HepG2 (cell line): ENCODE results near the gene CYP26B1. TPM values are rescaled to one million over a fixed set of nuclear protein-coding genes. Genes with fewer than 3 reads are reported as not detected.

ENCODE experiments used
- ATAC-seq: fragments of 200-7000 bp; cut with Tn5 transposase; 3 replicates; pipeline ENCODE4 v1.9.1; 2020; ENCODE audit warnings: mild to moderate bottlenecking, moderate library complexity
- BruUV-seq: library from RNA; stranded (reverse); fragments of 400-500 nt; replicated peaks from 2 replicates; lab custom pipeline; 2021; lab: Mats Ljungman, UMichigan
- CTCF ChIA-PET: fragments of 300-600 bp; formaldehyde crosslinking; extraction: SDS; loops from one replicate; lab custom pipeline; 2021; ENCODE audit warnings: low total read pairs, inconsistent platforms, low intra/inter-chr PET ratio; lab: Yijun Ruan, JAX
- POLR2A ChIA-PET: fragments of 350-600 bp; sonication (Branson Sonifier 250); formaldehyde crosslinking; loops from one replicate; lab custom pipeline; 2020; ENCODE audit warnings: antibody characterized with exemption, inconsistent platforms; lab: Yijun Ruan, JAX
- DNase-seq: peaks from one replicate; pipeline ENCODE4 v3.0.0-alpha.2; 2015; ENCODE audit warnings: low spot score
- FAIRE-seq: peaks from 3 replicates; lab custom pipeline; 2011; peaks lifted over from hg19 to GRCh38; lab: Jason Lieb, UNC
- H2AFZ ChIP-seq: one replicate; pipeline ENCODE4 v1.6.1; 2011; ENCODE audit warnings: low read length, inconsistent platforms
- H3K27ac ChIP-seq: fragments of 300-600 bp; 3 replicates; pipeline ENCODE4 v1.8.0; 2011; ENCODE audit warnings: mixed run types, mild to moderate bottlenecking, mixed read lengths, low read length, inconsistent platforms; ENCODE audit not compliant: insufficient read depth; ENCODE audit errors: extremely low read length
- H3K27me3 ChIP-seq, 2 experiments: fragments of 200-600 bp in 1 of 2; 2 replicates in 1 of 2; 3 replicates in 1 of 2; pipeline versions ENCODE4 v1.6.0 to v1.8.0; 2011; ENCODE audit warnings: low read length in 2 of 2, mild to moderate bottlenecking in 2 of 2, moderate library complexity in 2 of 2, inconsistent platforms in 1 of 2; ENCODE audit not compliant: insufficient read depth in 2 of 2, control insufficient read depth in 1 of 2
- H3K36me3 ChIP-seq, 2 experiments: fragments of 200-600 bp in 1 of 2; replicated peaks in 1 of 2; 2 replicates in 1 of 2; 3 replicates in 1 of 2; pipeline versions ENCODE4 v1.5.1 to v1.8.0; 2011; ENCODE audit warnings: low read length in 2 of 2, inconsistent platforms in 1 of 2; ENCODE audit not compliant: insufficient read depth in 2 of 2, control insufficient read depth in 1 of 2
- H3K4me1 ChIP-seq: 2 replicates; pipeline ENCODE4 v1.5.1; 2012; ENCODE audit warnings: low read length, inconsistent platforms; ENCODE audit not compliant: insufficient read depth
- H3K4me2 ChIP-seq: 2 replicates; pipeline ENCODE4 v1.6.0; 2011; ENCODE audit warnings: low read depth, low read length, inconsistent platforms
- H3K4me3 ChIP-seq, 3 experiments: fragments of 200-600 bp in 1 of 3; sonication (generic), shearing (Covaris generic) in 1 of 3; replicated peaks in 1 of 3; 2 replicates each; pipeline ENCODE4 v1.5.1; 2011 to 2016; ENCODE audit warnings: low read length in 3 of 3, inconsistent platforms in 2 of 3, low read depth in 2 of 3, mild to moderate bottlenecking in 2 of 3, control low read depth in 1 of 3, mixed read lengths in 1 of 3; ENCODE audit not compliant: insufficient read depth in 1 of 3
- H3K79me2 ChIP-seq: one replicate; pipeline ENCODE4 v1.6.1; 2011; ENCODE audit warnings: low read length, inconsistent platforms; ENCODE audit not compliant: insufficient read depth
- H3K9ac ChIP-seq: 2 replicates; pipeline ENCODE4 v1.6.0; 2011; ENCODE audit warnings: mild to moderate bottlenecking, low read depth, low read length, inconsistent platforms; ENCODE audit not compliant: insufficient read depth
- H3K9me3 ChIP-seq: 2 replicates; pipeline ENCODE4 v1.5.1; 2012; ENCODE audit warnings: mild to moderate bottlenecking, low read length
- H4K20me1 ChIP-seq: 2 replicates; pipeline ENCODE4 v1.6.0; 2011; ENCODE audit warnings: inconsistent platforms, mild to moderate bottlenecking, low read length, moderate library complexity; ENCODE audit not compliant: insufficient read depth
- ARNT ChIP-seq: fragments of 450-650 bp; IDR thresholded peaks from 2 replicates; pipeline ENCODE4 v1.6.1; 2017
- EED ChIP-seq: sonication (generic); formaldehyde crosslinking; IDR thresholded peaks from 2 replicates; pipeline ENCODE4 v1.5.0; 2020; ENCODE audit warnings: mild to moderate bottlenecking, missing genetic modification reagents
- GRHL1 ChIP-seq: sonication (generic); formaldehyde crosslinking; conservative IDR thresholded peaks from 2 replicates; pipeline ENCODE4 v1.8.0; 2022; ENCODE audit warnings: missing genetic modification reagents
- MAFK ChIP-seq, 2 experiments: IDR thresholded peaks in 1 of 2; conservative IDR thresholded peaks in 1 of 2; 2 replicates each; pipeline ENCODE4 v1.6.1; 2011; ENCODE audit warnings: improper control_type of control experiment in 2 of 2, low read length in 2 of 2
- NFIB ChIP-seq: sonication (generic); formaldehyde crosslinking; IDR thresholded peaks from 2 replicates; pipeline ENCODE4 v1.9.0; 2021; ENCODE audit warnings: missing genetic modification reagents, mild to moderate bottlenecking, borderline replicate concordance
- PCBP1 ChIP-seq: fragments of 200-400 bp; formaldehyde crosslinking; IDR thresholded peaks from 2 replicates; pipeline ENCODE4 v1.6.1; 2017; ENCODE audit warnings: mild to moderate bottlenecking, low read depth, low read length, borderline replicate concordance
- SKIL ChIP-seq: sonication (generic); formaldehyde crosslinking; IDR thresholded peaks from 2 replicates; pipeline ENCODE4 v1.8.0; 2022; ENCODE audit warnings: missing genetic modification reagents, mild to moderate bottlenecking, moderate library complexity, borderline replicate concordance
- ZNF44 ChIP-seq: sonication (generic); formaldehyde crosslinking; IDR thresholded peaks from 2 replicates; pipeline ENCODE4 v1.5.1; 2020; ENCODE audit warnings: mild to moderate bottlenecking, missing genetic modification reagents
- WGBS: methylation state at CpG from one replicate; pipeline ENCODE4 v1.1.6; 2017; ENCODE audit warnings: low lambda C conversion rate; 5-methylcytosine and 5-hydroxymethylcytosine counted together
- in situ Hi-C: cut with HindIII; loops from 2 replicates; pipeline ENCODE4 v1.10.0; 2017; ENCODE audit warnings: low pct_unique_long_range_greater_than_20kb; ENCODE audit not compliant: extremely low pct_ligation_motif_present
- intact Hi-C: fragments of 100-400 bp; cut with micrococcal nuclease; formaldehyde crosslinking; loops from one replicate; pipeline ENCODE4 v1.10.0; 2022; ENCODE audit not compliant: unreplicated experiment
- polyA plus RNA-seq, 8 experiments: library from polyadenylated mRNA; depleted of rRNA in 3 of 8; stranded (reverse) in 7 of 8; unstranded in 1 of 8; fragments of >200 nt; fragmentation: Illumina TruSeq in 4 of 8; extraction: Trizol in 4 of 8; gene quantifications; 2 replicates each; pipeline versions ENCODE4 v1.2.1 to v1.2.3, GENCODE V29; 2011 to 2016; ENCODE audit warnings: low read depth in 4 of 8, missing spikeins in 1 of 8, mixed read lengths in 1 of 8; ENCODE audit not compliant: insufficient read depth in 1 of 8
- total RNA-seq, 5 experiments: library from RNA; depleted of rRNA; stranded (reverse); fragments of >200 nt; fragmentation: Illumina TruSeq; extraction: Trizol; gene quantifications; 2 replicates each; pipeline ENCODE4 v1.2.3, GENCODE V29; 2016; ENCODE audit warnings: low read depth in 1 of 5

Gene CYP26B1
- total and polyA plus RNA-seq, 2 of the 13 experiments (the other 11 are each of a cell fraction or from before 2014, with no cell fraction given), result 0.05 to 0.07 TPM

GRCh38 chr2:72136933-72137497, 10.6 kb downstream of the CYP26B1 start:
- FAIRE-seq, result no peak
- DNase-seq, result no peak
- Histone ChIP-seq H3K27me3 (peaks cover 17 to 84% of the 10 kb centered on the region in 2 experiments), H3K4me3 (peak overlapping the region in 1 of 3 experiments; percentile 63; a peak in 1 of 6 replicates), H3K4me2 (0 out of 2 replicates have a peak overlapping the region, but pooled peaks have one; percentile 86), H3K9me3 (no peaks in the 10 kb centered on the region), H3K79me2 (no peaks in the 10 kb centered on the region), H2AFZ (no peak overlapping the region), H3K9ac (no peak overlapping the region), H3K36me3 (no peaks in the 10 kb centered on the region), H3K4me1 (peaks cover 24% of the 10 kb centered on the region), H4K20me1 (peaks cover 7% of the 10 kb centered on the region; the same call in 1 of the 2 replicates), H3K27ac (no peak overlapping the region)
- ATAC-seq, result peak; percentile 1; the same call in 2 of the 3 replicates
- intact Hi-C loops, result loop anchor here (1.0 to 2.0 kb wide), 3 partner anchors 213 to 588 kb away; no protein-coding TSS in a partner anchor
- TF ChIP-seq MAFK (conservative IDR thresholded peaks at IDR 0.05 in 1 of 2, IDR thresholded peaks at IDR 0.05 in 1 of 2; ENCODE audit: low read length in 2 of 2) (no peak), GRHL1 (CRISPR knock-in tag) (no peak), NFIB (0 out of 2 replicates have a peak, but pooled peaks have one; percentile 60), ZNF44 (CRISPR knock-in tag) (no peak), EED (CRISPR knock-in tag) (peak; percentile 58; the same call in 1 of the 2 replicates), PCBP1 (0 out of 2 replicates have a peak, but pooled peaks have one; percentile 21), ARNT (no peak), SKIL (CRISPR knock-in tag) (0 out of 2 replicates have a peak, but pooled peaks have one; percentile 13)
- no TSS peak for BruUV-seq
- CTCF ChIA-PET, result interaction anchor here (1.3 to 2.8 kb wide), 6 partner anchors 13 to 608 kb away, joined by 3 to 20 read pairs (median 8); no protein-coding TSS in a partner anchor
- 36% methylated on average over 3 of the region's 7 CpGs for WGBS
- in situ Hi-C loops, result no loop called here
- POLR2A ChIA-PET, result no interaction called here
